Hindlimb muscle (tissue), 1 donor: ENCODE results near the gene TRAF7. TPM values are rescaled to one million over a fixed set of nuclear protein-coding genes. Genes with fewer than 3 reads are reported as not detected.

Experiments used
- DNase-seq: peaks from one replicate; pipeline ENCODE4 v3.0.0-alpha.2; 2013
- polyA plus RNA-seq: library from polyadenylated mRNA; unstranded; fragments of 120-200 nt; gene quantifications from one replicate; pipeline ENCODE4 v1.2.1, GENCODE V29; 2013; ENCODE audit not compliant: insufficient read length

TRAF7 gene
- polyA plus RNA-seq, 1 donor: 46.7 TPM

DNA sequence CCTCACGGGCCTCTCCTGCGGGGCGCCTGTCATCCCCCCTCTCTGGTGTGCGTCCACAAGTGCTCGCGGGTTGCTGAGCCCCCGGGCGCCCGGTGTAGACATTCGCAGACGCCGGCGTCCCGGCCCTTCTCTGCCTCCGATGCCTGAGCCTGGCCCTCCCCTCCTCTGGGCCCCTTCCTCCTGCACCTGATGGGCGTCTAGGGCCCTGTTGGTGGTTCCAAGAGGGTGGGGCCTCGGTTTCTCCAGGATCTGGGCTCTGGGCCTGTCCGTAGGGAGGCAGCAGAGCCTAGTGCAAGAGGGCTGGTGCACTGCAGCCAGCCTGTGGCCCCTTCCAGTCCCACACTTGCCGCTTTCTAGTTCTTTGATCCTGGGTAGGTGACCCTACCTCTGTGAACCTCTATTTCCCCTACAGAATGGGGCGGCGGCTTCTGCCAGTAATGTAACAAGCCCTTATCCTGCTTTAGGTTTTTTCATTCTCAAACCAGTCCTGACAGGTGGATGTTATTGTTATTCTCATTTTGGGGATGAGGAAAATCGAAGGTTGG, 68.4 kb downstream of the TRAF7 start:
- no peak for DNase-seq

DNA sequence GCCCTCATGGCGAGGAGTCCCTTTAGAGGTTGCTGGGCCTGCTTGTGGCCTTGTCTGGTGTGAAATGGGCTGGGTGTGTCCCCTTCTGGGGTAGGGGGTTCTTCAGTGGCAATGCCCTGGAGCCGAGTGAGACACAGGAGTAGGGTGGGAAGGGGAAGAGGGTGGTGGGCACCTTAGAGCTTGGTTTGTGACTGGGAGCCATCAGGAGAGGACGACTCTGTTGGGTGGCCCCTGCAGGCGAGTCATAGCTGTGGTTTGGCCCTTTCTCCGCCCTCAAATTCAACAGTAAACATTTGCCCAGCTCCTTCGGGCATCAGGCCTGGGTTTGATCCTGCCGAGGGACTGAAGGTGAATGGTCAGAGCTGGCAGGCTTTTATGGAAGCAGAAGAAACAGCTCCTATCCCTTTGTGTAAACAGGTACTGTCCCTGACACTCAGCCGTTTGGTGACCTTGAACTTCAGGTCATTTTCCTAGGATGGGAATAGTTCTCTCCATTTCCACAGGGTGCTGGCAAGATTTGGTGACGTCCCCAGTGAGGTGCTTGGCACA, 70.7 kb downstream of the TRAF7 start:
- DNase-seq: no peak

DNA sequence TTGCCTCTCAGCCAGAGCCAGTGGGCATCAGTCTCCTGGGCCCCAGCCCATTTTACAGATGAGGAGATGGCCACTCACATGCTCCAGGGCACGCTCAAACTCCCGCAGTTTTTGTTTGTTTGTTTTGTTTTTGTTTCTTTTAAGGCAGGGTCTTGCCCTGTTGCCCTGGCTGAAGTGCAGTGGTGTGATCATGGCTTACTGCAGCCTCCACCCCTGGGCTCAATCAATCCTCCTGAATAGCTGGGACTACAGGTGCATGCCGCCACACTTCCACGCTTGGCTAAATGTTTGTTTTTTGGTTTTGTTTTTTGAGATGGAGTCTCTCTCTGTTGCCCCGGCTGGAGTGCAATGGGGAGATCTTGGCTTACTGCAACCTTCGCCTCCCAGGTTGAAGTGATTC, 71.3 kb downstream of the TRAF7 start:
- no peak for DNase-seq

Other genes with a start within 250 kb of the TRAF7 start
- 0.21 TPM for gene HS3ST6, start 237.4 kb upstream of the TRAF7 start, polyA plus RNA-seq
- gene MSRB1, start 212.6 kb upstream of the TRAF7 start, polyA plus RNA-seq: 39.0 TPM
- 72.5 TPM for gene RPL3L, start 201.1 kb upstream of the TRAF7 start, polyA plus RNA-seq
- 145 TPM for gene NDUFB10, start 196.2 kb upstream of the TRAF7 start, polyA plus RNA-seq
- gene RPS2, start 191.0 kb upstream of the TRAF7 start, polyA plus RNA-seq: 3,719 TPM
- gene RNF151, start 188.9 kb upstream of the TRAF7 start, polyA plus RNA-seq: not detected
- 34.3 TPM for gene TBL3, start 183.7 kb upstream of the TRAF7 start, polyA plus RNA-seq
- 1.3 TPM for gene NOXO1, start 174.3 kb upstream of the TRAF7 start, polyA plus RNA-seq
- gene GFER, start 171.6 kb upstream of the TRAF7 start, polyA plus RNA-seq: 20.2 TPM
- gene SYNGR3, start 165.8 kb upstream of the TRAF7 start, polyA plus RNA-seq: 2.1 TPM
- gene ZNF598, start 146.0 kb upstream of the TRAF7 start, polyA plus RNA-seq: 32.1 TPM
- 0.72 TPM for gene NPW, start 136.0 kb upstream of the TRAF7 start, polyA plus RNA-seq
- 47.8 TPM for gene NHERF2, start 128.9 kb upstream of the TRAF7 start, polyA plus RNA-seq
- 13.5 TPM for gene NTHL1, start 107.9 kb upstream of the TRAF7 start, polyA plus RNA-seq
- gene TSC2, start 107.8 kb upstream of the TRAF7 start, polyA plus RNA-seq: 92.4 TPM
- 181 TPM for gene PKD1, start 19.9 kb upstream of the TRAF7 start, polyA plus RNA-seq
- 0.92 TPM for gene RAB26, start 7.2 kb upstream of the TRAF7 start, polyA plus RNA-seq
- 3.1 TPM for gene CASKIN1, start 40.8 kb downstream of the TRAF7 start, polyA plus RNA-seq
- 41.0 TPM for gene MLST8, start 49.7 kb downstream of the TRAF7 start, polyA plus RNA-seq
- 7.8 TPM for gene BRICD5, start 55.1 kb downstream of the TRAF7 start, polyA plus RNA-seq
- 15.7 TPM for gene PGP, start 59.1 kb downstream of the TRAF7 start, polyA plus RNA-seq
- 16.4 TPM for gene E4F1, start 67.8 kb downstream of the TRAF7 start, polyA plus RNA-seq
- gene DNASE1L2, start 80.7 kb downstream of the TRAF7 start, polyA plus RNA-seq: 1.1 TPM
- 65.3 TPM for gene ECI1, start 95.8 kb downstream of the TRAF7 start, polyA plus RNA-seq
- gene RNPS1, start 112.3 kb downstream of the TRAF7 start, polyA plus RNA-seq: 183 TPM
- gene ABCA3, start 184.9 kb downstream of the TRAF7 start, polyA plus RNA-seq: 18.4 TPM